HepG2 (cell line): Measurements from ENCODE around the gene CCDC148. TPM values are rescaled to one million over a fixed set of nuclear protein-coding genes. Genes with fewer than 3 reads are reported as not detected.

ENCODE experiments used
- CREM ChIP-seq, 2 experiments: sonication (generic) in 1 of 2; formaldehyde crosslinking in 1 of 2; IDR thresholded peaks; 2 replicates each; pipeline versions ENCODE4 v1.4.0 to v1.6.1; 2016 to 2020; ENCODE audit warnings: antibody characterized with exemption in 1 of 2, mild to moderate bottlenecking in 1 of 2, missing genetic modification reagents in 1 of 2
- ELF3 ChIP-seq: IDR thresholded peaks from 2 replicates; pipeline ENCODE4 v1.6.1; 2016; ENCODE audit warnings: missing genetic modification reagents, missing compliant biosample characterization
- EZH2 ChIP-seq: conservative IDR thresholded peaks from 2 replicates; pipeline ENCODE4 v1.6.1; 2012; ENCODE audit warnings: mild to moderate bottlenecking, low read depth, low read length, moderate library complexity
- KDM1A ChIP-seq: IDR thresholded peaks from 2 replicates; pipeline ENCODE4 v1.6.1; 2016; ENCODE audit warnings: missing compliant biosample characterization
- KMT2A ChIP-seq: sonication (generic); formaldehyde crosslinking; IDR thresholded peaks from 2 replicates; pipeline ENCODE4 v1.4.0; 2020; ENCODE audit warnings: missing genetic modification reagents
- NR2F2 ChIP-seq: IDR thresholded peaks from 2 replicates; pipeline ENCODE4 v1.6.1; 2012; ENCODE audit warnings: low read depth, inconsistent platforms, borderline replicate concordance
- REL ChIP-seq: sonication (generic); formaldehyde crosslinking; conservative IDR thresholded peaks from 2 replicates; pipeline ENCODE4 v1.8.0; 2022; ENCODE audit warnings: mild to moderate bottlenecking, missing genetic modification reagents, moderate library complexity
- SIN3A ChIP-seq: IDR thresholded peaks from 2 replicates; pipeline ENCODE4 v1.6.1; 2011; ENCODE audit warnings: low read depth, mild to moderate bottlenecking, control low read depth, low read length, borderline replicate concordance
- U2AF2 ChIP-seq: fragments of 200-400 bp; formaldehyde crosslinking; IDR thresholded peaks from 2 replicates; pipeline ENCODE4 v1.6.1; 2017; ENCODE audit warnings: low read depth, mild to moderate bottlenecking, low read length
- ZKSCAN8 ChIP-seq: IDR thresholded peaks from 2 replicates; pipeline ENCODE4 v1.6.1; 2016; ENCODE audit warnings: borderline replicate concordance, missing genetic modification reagents, missing compliant biosample characterization
- ZNF143 ChIP-seq: sonication (generic); formaldehyde crosslinking; IDR thresholded peaks from 2 replicates; pipeline ENCODE4 v1.4.0; 2020; ENCODE audit warnings: missing genetic modification reagents
- ZNF207 ChIP-seq: fragments of 450-650 bp; IDR thresholded peaks from 2 replicates; pipeline ENCODE4 v1.6.1; 2016; ENCODE audit warnings: antibody characterized with exemption, borderline replicate concordance
- ZNF225 ChIP-seq: sonication (generic); formaldehyde crosslinking; IDR thresholded peaks from 2 replicates; pipeline ENCODE4 v1.4.0; 2020; ENCODE audit warnings: mild to moderate bottlenecking, missing genetic modification reagents
- ZNF569 ChIP-seq: sonication (generic); formaldehyde crosslinking; IDR thresholded peaks from 2 replicates; pipeline ENCODE4 v1.5.0; 2020; ENCODE audit warnings: mild to moderate bottlenecking, missing genetic modification reagents, moderate library complexity, borderline replicate concordance
- ZNF788 ChIP-seq: sonication (generic); formaldehyde crosslinking; IDR thresholded peaks from 2 replicates; pipeline ENCODE4 v1.5.0; 2020; ENCODE audit warnings: mild to moderate bottlenecking, missing genetic modification reagents, borderline replicate concordance
- polyA plus RNA-seq, 8 experiments: library from polyadenylated mRNA; depleted of rRNA in 3 of 8; stranded (reverse) in 7 of 8; unstranded in 1 of 8; fragments of >200 nt; fragmentation: Illumina TruSeq in 4 of 8; extraction: Trizol in 4 of 8; gene quantifications; 2 replicates each; pipeline versions ENCODE4 v1.2.1 to v1.2.3, GENCODE V29; 2011 to 2016; ENCODE audit warnings: low read depth in 4 of 8, missing spikeins in 1 of 8, mixed read lengths in 1 of 8; ENCODE audit not compliant: insufficient read depth in 1 of 8
- total RNA-seq, 5 experiments: library from RNA; depleted of rRNA; stranded (reverse); fragments of >200 nt; fragmentation: Illumina TruSeq; extraction: Trizol; gene quantifications; 2 replicates each; pipeline ENCODE4 v1.2.3, GENCODE V29; 2016; ENCODE audit warnings: low read depth in 1 of 5
- TF ChIP-seq, protein P1 (sequence below): sonication (generic); formaldehyde crosslinking; IDR thresholded peaks from 2 replicates; pipeline ENCODE4 v1.4.0; 2020; ENCODE audit warnings: low read depth, missing genetic modification reagents
- TF ChIP-seq, protein P2 (sequence below): sonication (generic); formaldehyde crosslinking; IDR thresholded peaks from 2 replicates; pipeline ENCODE4 v1.8.0; 2022; ENCODE audit warnings: mild to moderate bottlenecking, missing genetic modification reagents, moderate library complexity
- TF ChIP-seq, protein P3 (sequence below): sonication (generic); formaldehyde crosslinking; IDR thresholded peaks from 2 replicates; pipeline ENCODE4 v1.5.1; 2020; ENCODE audit warnings: missing genetic modification reagents, mild to moderate bottlenecking, borderline replicate concordance
- TF ChIP-seq, protein P4 (sequence below): IDR thresholded peaks from 2 replicates; pipeline ENCODE4 v1.6.1; 2016; ENCODE audit warnings: low read depth
- TF ChIP-seq, protein P5 (sequence below): sonication (generic); formaldehyde crosslinking; IDR thresholded peaks from 2 replicates; pipeline ENCODE4 v1.4.0; 2020; ENCODE audit warnings: missing genetic modification reagents, borderline replicate concordance

The CCDC148 gene
- total and polyA plus RNA-seq, 2 of the 13 experiments (the other 11 are each of a cell fraction or from before 2014, with no cell fraction given) = 0.30 to 0.49 TPM

DNA sequence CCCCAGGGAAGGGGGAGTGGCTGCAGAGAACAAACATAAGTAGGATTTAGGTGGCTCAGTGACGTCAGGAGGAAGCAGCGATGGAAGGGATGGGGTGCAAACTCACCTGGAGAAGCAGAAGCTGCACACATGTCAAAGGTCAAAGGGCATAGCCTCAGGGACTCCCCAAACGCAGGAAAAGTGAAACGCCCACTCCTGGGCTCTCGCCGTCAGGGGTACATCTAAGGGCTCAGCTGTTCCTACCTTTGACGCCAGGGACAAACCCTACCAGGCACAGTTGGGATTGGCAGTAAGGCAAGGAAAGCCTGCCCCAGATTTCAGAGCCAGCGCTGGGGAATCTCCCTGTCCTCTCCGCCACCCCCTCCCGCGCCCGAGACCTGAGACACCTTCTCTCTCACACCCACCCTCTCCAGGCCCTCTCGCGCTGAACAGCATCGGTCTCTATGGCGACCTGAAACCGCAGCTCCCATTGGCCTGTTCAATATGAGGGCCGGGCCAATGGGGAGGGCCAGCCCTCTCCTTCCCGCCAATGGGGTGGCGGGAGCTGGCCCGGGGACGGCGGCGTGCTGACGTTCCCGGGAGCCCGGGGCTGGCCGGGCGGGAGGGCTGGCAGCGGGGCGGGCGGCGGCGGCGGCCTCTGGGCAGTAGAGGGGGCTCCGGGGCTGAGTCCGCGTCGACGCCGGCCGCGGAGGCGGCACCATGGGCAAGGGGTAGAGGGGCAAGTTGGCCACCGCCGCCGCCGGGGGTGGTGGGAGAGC is at the start of gene CCDC148, which contains the start of gene PKP4 (continued):
- TF ChIP-seq, protein P1, sequence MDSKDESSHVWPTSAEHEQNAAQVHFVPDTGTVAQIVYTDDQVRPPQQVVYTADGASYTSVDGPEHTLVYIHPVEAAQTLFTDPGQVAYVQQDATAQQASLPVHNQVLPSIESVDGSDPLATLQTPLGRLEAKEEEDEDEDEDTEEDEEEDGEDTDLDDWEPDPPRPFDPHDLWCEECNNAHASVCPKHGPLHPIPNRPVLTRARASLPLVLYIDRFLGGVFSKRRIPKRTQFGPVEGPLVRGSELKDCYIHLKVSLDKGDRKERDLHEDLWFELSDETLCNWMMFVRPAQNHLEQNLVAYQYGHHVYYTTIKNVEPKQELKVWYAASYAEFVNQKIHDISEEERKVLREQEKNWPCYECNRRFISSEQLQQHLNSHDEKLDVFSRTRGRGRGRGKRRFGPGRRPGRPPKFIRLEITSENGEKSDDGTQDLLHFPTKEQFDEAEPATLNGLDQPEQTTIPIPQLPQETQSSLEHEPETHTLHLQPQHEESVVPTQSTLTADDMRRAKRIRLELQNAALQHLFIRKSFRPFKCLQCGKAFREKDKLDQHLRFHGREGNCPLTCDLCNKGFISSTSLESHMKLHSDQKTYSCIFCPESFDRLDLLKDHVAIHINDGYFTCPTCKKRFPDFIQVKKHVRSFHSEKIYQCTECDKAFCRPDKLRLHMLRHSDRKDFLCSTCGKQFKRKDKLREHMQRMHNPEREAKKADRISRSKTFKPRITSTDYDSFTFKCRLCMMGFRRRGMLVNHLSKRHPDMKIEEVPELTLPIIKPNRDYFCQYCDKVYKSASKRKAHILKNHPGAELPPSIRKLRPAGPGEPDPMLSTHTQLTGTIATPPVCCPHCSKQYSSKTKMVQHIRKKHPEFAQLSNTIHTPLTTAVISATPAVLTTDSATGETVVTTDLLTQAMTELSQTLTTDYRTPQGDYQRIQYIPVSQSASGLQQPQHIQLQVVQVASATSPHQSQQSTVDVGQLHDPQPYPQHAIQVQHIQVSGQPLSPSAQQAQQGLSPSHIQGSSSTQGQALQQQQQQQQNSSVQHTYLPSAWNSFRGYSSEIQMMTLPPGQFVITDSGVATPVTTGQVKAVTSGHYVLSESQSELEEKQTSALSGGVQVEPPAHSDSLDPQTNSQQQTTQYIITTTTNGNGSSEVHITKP = no peak
- no peak for TF ChIP-seq ZNF207
- no peak for TF ChIP-seq ZNF143 (CRISPR knock-in tag)
- no peak for TF ChIP-seq NR2F2
- TF ChIP-seq ZNF788 (CRISPR knock-in tag) = 0 out of 2 replicates have a peak, but pooled peaks have one; percentile 17
- TF ChIP-seq ZNF225 = no peak
- TF ChIP-seq, protein P2, sequence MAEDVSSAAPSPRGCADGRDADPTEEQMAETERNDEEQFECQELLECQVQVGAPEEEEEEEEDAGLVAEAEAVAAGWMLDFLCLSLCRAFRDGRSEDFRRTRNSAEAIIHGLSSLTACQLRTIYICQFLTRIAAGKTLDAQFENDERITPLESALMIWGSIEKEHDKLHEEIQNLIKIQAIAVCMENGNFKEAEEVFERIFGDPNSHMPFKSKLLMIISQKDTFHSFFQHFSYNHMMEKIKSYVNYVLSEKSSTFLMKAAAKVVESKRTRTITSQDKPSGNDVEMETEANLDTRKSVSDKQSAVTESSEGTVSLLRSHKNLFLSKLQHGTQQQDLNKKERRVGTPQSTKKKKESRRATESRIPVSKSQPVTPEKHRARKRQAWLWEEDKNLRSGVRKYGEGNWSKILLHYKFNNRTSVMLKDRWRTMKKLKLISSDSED (CRISPR knock-in tag) = peak; percentile 78; the same call in 1 of the 2 replicates
- no peak for TF ChIP-seq ZNF569 (CRISPR knock-in tag)
- TF ChIP-seq, protein P3, sequence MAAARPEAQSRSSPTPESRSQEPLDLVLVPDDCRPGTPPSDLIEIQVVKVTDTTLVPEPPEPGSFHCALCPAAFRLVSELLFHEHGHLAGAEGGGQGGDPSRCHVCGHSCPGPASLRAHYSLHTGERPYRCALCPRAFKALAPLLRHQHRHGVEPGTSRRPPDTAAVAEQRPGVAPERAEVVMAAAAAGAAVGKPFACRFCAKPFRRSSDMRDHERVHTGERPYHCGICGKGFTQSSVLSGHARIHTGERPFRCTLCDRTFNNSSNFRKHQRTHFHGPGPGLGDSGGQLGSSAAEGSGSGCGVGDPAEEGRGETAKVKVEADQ (CRISPR knock-in tag) = no peak
- no peak for TF ChIP-seq KDM1A (CRISPR knock-in tag)
- TF ChIP-seq REL (CRISPR knock-in tag) = no peak
- no peak for TF ChIP-seq ZKSCAN8 (CRISPR knock-in tag)
- no peak for TF ChIP-seq ELF3 (CRISPR knock-in tag)
- TF ChIP-seq, protein P4, sequence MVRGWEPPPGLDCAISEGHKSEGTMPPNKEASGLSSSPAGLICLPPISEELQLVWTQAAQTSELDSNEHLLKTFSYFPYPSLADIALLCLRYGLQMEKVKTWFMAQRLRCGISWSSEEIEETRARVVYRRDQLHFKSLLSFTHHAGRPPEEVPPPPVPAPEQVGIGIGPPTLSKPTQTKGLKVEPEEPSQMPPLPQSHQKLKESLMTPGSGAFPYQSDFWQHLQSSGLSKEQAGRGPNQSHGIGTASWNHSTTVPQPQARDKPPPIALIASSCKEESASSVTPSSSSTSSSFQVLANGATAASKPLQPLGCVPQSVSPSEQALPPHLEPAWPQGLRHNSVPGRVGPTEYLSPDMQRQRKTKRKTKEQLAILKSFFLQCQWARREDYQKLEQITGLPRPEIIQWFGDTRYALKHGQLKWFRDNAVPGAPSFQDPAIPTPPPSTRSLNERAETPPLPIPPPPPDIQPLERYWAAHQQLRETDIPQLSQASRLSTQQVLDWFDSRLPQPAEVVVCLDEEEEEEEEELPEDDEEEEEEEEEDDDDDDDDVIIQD (CRISPR knock-in tag) = no peak
- TF ChIP-seq, protein P5, sequence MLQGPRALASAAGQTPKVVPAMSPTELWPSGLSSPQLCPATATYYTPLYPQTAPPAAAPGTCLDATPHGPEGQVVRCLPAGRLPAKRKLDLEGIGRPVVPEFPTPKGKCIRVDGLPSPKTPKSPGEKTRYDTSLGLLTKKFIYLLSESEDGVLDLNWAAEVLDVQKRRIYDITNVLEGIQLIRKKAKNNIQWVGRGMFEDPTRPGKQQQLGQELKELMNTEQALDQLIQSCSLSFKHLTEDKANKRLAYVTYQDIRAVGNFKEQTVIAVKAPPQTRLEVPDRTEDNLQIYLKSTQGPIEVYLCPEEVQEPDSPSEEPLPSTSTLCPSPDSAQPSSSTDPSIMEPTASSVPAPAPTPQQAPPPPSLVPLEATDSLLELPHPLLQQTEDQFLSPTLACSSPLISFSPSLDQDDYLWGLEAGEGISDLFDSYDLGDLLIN = no peak
- TF ChIP-seq CREM (IDR thresholded peaks at IDR 0.05) = no peak
- TF ChIP-seq CREM (CRISPR knock-in tag; IDR thresholded peaks at IDR 0.05) = no peak
- no peak for TF ChIP-seq KMT2A (CRISPR knock-in tag)
- peak; percentile 97 for TF ChIP-seq SIN3A
- no peak for TF ChIP-seq EZH2
- TF ChIP-seq U2AF2 = no peak
